Measurements from ENCODE around the gene ASB18. TPM values are rescaled to one million over a fixed set of nuclear protein-coding genes. Genes with fewer than 3 reads are reported as not detected.
"Not testable (repeated sequence)": the region's sequence is repeated elsewhere in the genome, so short reads cannot be mapped to it uniquely, and the experiment has no call there.

Gene ASB18
- 14.5 TPM for polyA plus RNA-seq (ENCODE audit: insufficient read length)

- peak; percentile 6 for DNase-seq
Measured at GRCh38 chr2:236264256-236264655, at the start of gene ASB18. TSS of gene ASB18 (minus strand) at chr2:236264406. CDS start at chr2:236264345, 61 bp downstream.

- DNase-seq = no peak
Measured at GRCh38 chr2:236311286-236311685, 47.1 kb upstream of the ASB18 start.

- no peak for DNase-seq
Measured at GRCh38 chr2:236309669-236310029, 45.4 kb upstream of the ASB18 start.

- DNase-seq = no peak
Measured at GRCh38 chr2:236308855-236309668, 44.9 kb upstream of the ASB18 start.

- DNase-seq = no peak
Measured at GRCh38 chr2:236307641-236308040, 43.4 kb upstream of the ASB18 start.

GRCh38 chr2:236306825-236307540 is 42.8 kb upstream of the ASB18 start:
- no peak for DNase-seq

- no peak for DNase-seq
Measured at GRCh38 chr2:236305964-236306605, 41.9 kb upstream of the ASB18 start.

- no peak for DNase-seq
Measured at GRCh38 chr2:236305531-236305930, 41.3 kb upstream of the ASB18 start.

- DNase-seq = no peak
Measured at GRCh38 chr2:236303935-236304334, 39.7 kb upstream of the ASB18 start.

GRCh38 chr2:236302555-236302954 is 38.3 kb upstream of the ASB18 start:
- no peak for DNase-seq

- no peak for DNase-seq
Measured at GRCh38 chr2:236298924-236299475, 34.8 kb upstream of the ASB18 start.

- no peak for DNase-seq
Measured at GRCh38 chr2:236295481-236295880, 31.3 kb upstream of the ASB18 start.

- DNase-seq = no peak
Measured at GRCh38 chr2:236294647-236295046, 30.4 kb upstream of the ASB18 start.

GRCh38 chr2:236293241-236293810 is 29.1 kb upstream of the ASB18 start:
- DNase-seq = no peak

- no peak for DNase-seq
Measured at GRCh38 chr2:236291911-236292310, 27.7 kb upstream of the ASB18 start.

- DNase-seq = no peak
Measured at GRCh38 chr2:236291476-236291875, 27.3 kb upstream of the ASB18 start.

GRCh38 chr2:236290742-236291425 is 26.7 kb upstream of the ASB18 start:
- DNase-seq = no peak

- DNase-seq = no peak
Measured at GRCh38 chr2:236289766-236290462, 25.7 kb upstream of the ASB18 start.

- not testable (repeated sequence) for DNase-seq
Measured at GRCh38 chr2:236288373-236288772, 24.2 kb upstream of the ASB18 start.

- no peak for DNase-seq
Measured at GRCh38 chr2:236287656-236288055, 23.4 kb upstream of the ASB18 start.

- DNase-seq = no peak
Measured at GRCh38 chr2:236286873-236287545, 22.8 kb upstream of the ASB18 start.
